Astrocyte (in vitro differentiated cells and primary cell): ENCODE results near the gene AP3M1. TPM values are rescaled to one million over a fixed set of nuclear protein-coding genes. Genes with fewer than 3 reads are reported as not detected.

Experiments
- DNase-seq: peaks from one replicate; pipeline ENCODE4 v3.0.0-alpha.2; 2010; ENCODE audit warnings: low read depth
- FAIRE-seq: peaks from 2 replicates; lab custom pipeline; 2011; peaks lifted over from hg19 to GRCh38; lab: Jason Lieb, UNC
- H2AFZ ChIP-seq: 2 replicates; pipeline ENCODE4 v1.6.0; 2012; ENCODE audit warnings: low read depth, low read length, inconsistent platforms
- H3K27ac ChIP-seq: 2 replicates; pipeline ENCODE4 v1.5.1; 2011; ENCODE audit warnings: low read depth, low read length, inconsistent platforms
- H3K27me3 ChIP-seq: 2 replicates; pipeline ENCODE4 v1.6.0; 2011; ENCODE audit warnings: low read length, inconsistent platforms; ENCODE audit not compliant: insufficient read depth
- H3K36me3 ChIP-seq: 2 replicates; pipeline ENCODE4 v1.5.1; 2011; ENCODE audit warnings: low read length, inconsistent platforms; ENCODE audit not compliant: insufficient read depth
- H3K4me1 ChIP-seq: 2 replicates; pipeline ENCODE4 v1.5.1; 2011; ENCODE audit warnings: low read length, inconsistent platforms; ENCODE audit not compliant: insufficient read depth
- H3K4me2 ChIP-seq: 2 replicates; pipeline ENCODE4 v1.6.0; 2012; ENCODE audit warnings: low read length, inconsistent platforms
- H3K4me3 ChIP-seq: 2 replicates; pipeline ENCODE4 v1.5.1; 2011; ENCODE audit warnings: low read depth, mild to moderate bottlenecking, low read length, inconsistent platforms; ENCODE audit not compliant: insufficient read depth
- H3K79me2 ChIP-seq: 2 replicates; pipeline ENCODE4 v1.6.0; 2012; ENCODE audit warnings: mild to moderate bottlenecking, low read length, inconsistent platforms; ENCODE audit not compliant: insufficient read depth
- H3K9ac ChIP-seq: 2 replicates; pipeline ENCODE4 v1.6.0; 2012; ENCODE audit warnings: mild to moderate bottlenecking, low read length, inconsistent platforms
- H3K9me3 ChIP-seq: 2 replicates; pipeline ENCODE4 v1.5.1; 2012; ENCODE audit warnings: low read depth, mild to moderate bottlenecking, low read length, inconsistent platforms; ENCODE audit not compliant: insufficient read depth
- H4K20me1 ChIP-seq: 2 replicates; pipeline ENCODE4 v1.6.0; 2012; ENCODE audit warnings: low read length, inconsistent platforms; ENCODE audit not compliant: insufficient read depth
- H3K27ac Mint-ChIP-seq: one replicate; pipeline ENCODE4 v1.8.0; 2021; ENCODE audit warnings: mild to moderate bottlenecking, mixed read lengths; ENCODE audit not compliant: unreplicated experiment
- H3K27me3 Mint-ChIP-seq: one replicate; pipeline ENCODE4 v1.8.0; 2021; ENCODE audit warnings: low read depth, mixed read lengths; ENCODE audit not compliant: unreplicated experiment
- H3K36me3 Mint-ChIP-seq: one replicate; pipeline ENCODE4 v1.8.0; 2021; ENCODE audit warnings: low read depth, mixed read lengths; ENCODE audit not compliant: unreplicated experiment
- H3K4me1 Mint-ChIP-seq: one replicate; pipeline ENCODE4 v1.8.0; 2021; ENCODE audit warnings: low read depth, mixed read lengths; ENCODE audit not compliant: unreplicated experiment
- H3K4me3 Mint-ChIP-seq: one replicate; pipeline ENCODE4 v1.8.0; 2021; ENCODE audit warnings: mild to moderate bottlenecking, moderate library complexity, mixed read lengths; ENCODE audit not compliant: unreplicated experiment
- H3K9me3 Mint-ChIP-seq: one replicate; pipeline ENCODE4 v1.8.0; 2021; ENCODE audit warnings: mild to moderate bottlenecking, mixed read lengths; ENCODE audit not compliant: unreplicated experiment
- EZH2 ChIP-seq: IDR thresholded peaks from 2 replicates; pipeline ENCODE4 v1.6.1; 2012; ENCODE audit warnings: mild to moderate bottlenecking, low read length, inconsistent platforms; ENCODE audit not compliant: insufficient read depth
- total RNA-seq: library from RNA; stranded (reverse); gene quantifications from 2 replicates; pipeline ENCODE4 v1.2.1, GENCODE V29; 2021
- TF ChIP-seq, protein P1 (sequence below): IDR thresholded peaks from 2 replicates; pipeline ENCODE4 v1.5.1; 2011; ENCODE audit warnings: low read depth, mild to moderate bottlenecking, inconsistent platforms, low read length, moderate library complexity; ENCODE audit not compliant: insufficient read depth

The AP3M1 gene
- total RNA-seq, 1 donor from 2014 or later, result 50.0 TPM

DNA sequence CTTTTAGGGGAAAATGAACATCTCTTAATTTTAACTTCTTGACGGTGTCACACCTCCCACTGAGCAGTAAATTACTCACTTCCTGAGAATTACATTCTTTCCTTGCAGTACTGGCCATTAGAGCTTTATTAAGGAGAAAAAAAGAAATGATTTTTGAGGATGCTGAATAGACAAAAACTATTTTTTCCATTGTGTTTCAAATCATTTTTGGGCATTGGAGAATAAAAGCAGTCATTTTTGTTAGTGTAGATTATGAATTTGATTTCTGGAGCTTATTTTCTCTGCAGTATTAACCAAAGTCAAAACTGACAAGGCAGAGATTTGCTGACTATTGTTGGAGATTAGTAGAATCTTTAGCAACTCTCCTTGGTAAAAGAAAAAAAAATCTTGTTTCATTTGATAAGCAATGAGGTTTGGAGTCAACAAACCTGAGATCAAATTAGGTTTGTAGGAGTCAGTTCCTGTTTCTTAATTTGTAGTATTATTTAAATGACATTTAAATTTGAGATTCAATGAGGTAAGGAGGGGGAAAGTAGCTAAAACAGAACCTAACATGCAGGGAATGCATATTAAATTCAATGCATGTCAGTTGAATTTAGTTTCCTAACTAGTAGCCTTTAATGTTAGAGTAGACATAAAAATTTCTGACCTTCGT is 70.6 kb downstream of the AP3M1 start:
- H3K9me3 ChIP-seq, result no peaks in the 10 kb centered on the region
- H3K36me3 ChIP-seq, result peaks cover 42% of the 10 kb centered on the region
- H3K27me3 ChIP-seq, result no peaks in the 10 kb centered on the region
- H3K79me2 ChIP-seq, result peaks cover 62% of the 10 kb centered on the region
- TF ChIP-seq, protein P1, sequence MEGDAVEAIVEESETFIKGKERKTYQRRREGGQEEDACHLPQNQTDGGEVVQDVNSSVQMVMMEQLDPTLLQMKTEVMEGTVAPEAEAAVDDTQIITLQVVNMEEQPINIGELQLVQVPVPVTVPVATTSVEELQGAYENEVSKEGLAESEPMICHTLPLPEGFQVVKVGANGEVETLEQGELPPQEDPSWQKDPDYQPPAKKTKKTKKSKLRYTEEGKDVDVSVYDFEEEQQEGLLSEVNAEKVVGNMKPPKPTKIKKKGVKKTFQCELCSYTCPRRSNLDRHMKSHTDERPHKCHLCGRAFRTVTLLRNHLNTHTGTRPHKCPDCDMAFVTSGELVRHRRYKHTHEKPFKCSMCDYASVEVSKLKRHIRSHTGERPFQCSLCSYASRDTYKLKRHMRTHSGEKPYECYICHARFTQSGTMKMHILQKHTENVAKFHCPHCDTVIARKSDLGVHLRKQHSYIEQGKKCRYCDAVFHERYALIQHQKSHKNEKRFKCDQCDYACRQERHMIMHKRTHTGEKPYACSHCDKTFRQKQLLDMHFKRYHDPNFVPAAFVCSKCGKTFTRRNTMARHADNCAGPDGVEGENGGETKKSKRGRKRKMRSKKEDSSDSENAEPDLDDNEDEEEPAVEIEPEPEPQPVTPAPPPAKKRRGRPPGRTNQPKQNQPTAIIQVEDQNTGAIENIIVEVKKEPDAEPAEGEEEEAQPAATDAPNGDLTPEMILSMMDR, result no peak
- TF ChIP-seq EZH2, result no peak
- H3K27ac ChIP-seq, result peak overlapping the region; percentile 68
- peak overlapping the region; percentile 70 for H3K4me2 ChIP-seq
- H3K27me3 Mint-ChIP-seq, result no peaks in the 10 kb centered on the region
- DNase-seq (peak; percentile 55), FAIRE-seq (no peak)
- peak overlapping the region; percentile 87 for H3K27ac Mint-ChIP-seq
- peaks cover 50% of the 10 kb centered on the region for H3K4me1 ChIP-seq
- H3K9me3 Mint-ChIP-seq, result no peaks in the 10 kb centered on the region
- peaks cover 61% of the 10 kb centered on the region for H4K20me1 ChIP-seq
- no peak overlapping the region for H2AFZ ChIP-seq
- peak overlapping the region; percentile 34 for H3K4me3 Mint-ChIP-seq
- peak overlapping the region; percentile 31 for H3K9ac ChIP-seq
- peaks cover 8% of the 10 kb centered on the region for H3K36me3 Mint-ChIP-seq
- H3K4me1 Mint-ChIP-seq, result peaks cover 58% of the 10 kb centered on the region
- peak overlapping the region; percentile 13 for H3K4me3 ChIP-seq

DNA sequence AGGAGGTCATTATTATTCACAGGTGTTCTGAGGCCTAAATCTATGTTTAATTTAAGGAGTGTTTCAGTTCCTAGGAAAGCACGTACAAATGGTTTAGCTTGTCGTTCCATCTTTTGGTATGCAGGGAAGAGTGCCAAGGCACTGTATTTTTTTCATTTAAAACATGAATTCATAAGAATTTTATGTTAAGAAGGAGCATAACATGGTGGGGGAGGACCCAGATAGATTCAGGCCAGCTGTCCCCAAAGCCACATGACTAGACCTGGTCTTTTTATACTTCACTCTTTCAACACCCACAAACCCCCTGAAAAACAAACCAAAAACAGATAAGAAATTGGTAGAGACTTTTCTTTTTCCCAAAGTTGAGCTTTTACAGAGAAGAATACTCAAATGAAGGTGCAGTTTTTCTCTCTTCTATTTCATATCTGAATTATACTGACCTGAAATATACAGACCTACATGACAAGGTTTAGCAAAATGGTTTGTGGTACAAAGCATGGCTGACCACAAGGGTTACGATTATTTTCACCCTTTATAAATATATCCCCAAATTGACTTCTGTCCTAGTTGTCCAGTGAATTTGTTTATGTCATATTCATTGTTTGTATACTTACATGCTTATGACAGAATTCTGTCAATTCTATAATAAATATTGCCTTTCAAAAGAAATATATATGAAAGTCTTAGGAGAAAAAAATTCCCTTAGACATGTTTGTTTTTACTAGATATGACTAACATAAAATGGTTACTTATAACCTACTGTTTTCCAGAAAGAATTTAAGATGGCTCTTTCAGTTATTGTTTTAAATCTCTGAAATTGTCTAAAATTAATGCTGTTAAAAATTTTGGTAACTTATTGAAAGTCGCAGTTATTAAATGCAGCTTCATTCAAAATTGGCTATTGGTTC is 71.3 kb downstream of the AP3M1 start:
- no peak overlapping the region for H2AFZ ChIP-seq
- H3K27ac Mint-ChIP-seq, result peak overlapping the region; percentile 87
- peak overlapping the region; percentile 66 for H3K4me3 Mint-ChIP-seq
- H3K36me3 Mint-ChIP-seq, result peaks cover 11% of the 10 kb centered on the region
- peaks cover 46% of the 10 kb centered on the region for H3K36me3 ChIP-seq
- H3K4me2 ChIP-seq, result peak overlapping the region; percentile 70
- peaks cover 67% of the 10 kb centered on the region for H3K79me2 ChIP-seq
- peak overlapping the region; percentile 31 for H3K9ac ChIP-seq
- H3K27me3 Mint-ChIP-seq, result no peaks in the 10 kb centered on the region
- H3K27me3 ChIP-seq, result no peaks in the 10 kb centered on the region
- H3K4me3 ChIP-seq, result peak overlapping the region; percentile 13
- H4K20me1 ChIP-seq, result peaks cover 66% of the 10 kb centered on the region
- DNase-seq, result no peak
- H3K4me1 ChIP-seq, result peaks cover 50% of the 10 kb centered on the region
- FAIRE-seq, result no peak
- H3K4me1 Mint-ChIP-seq, result peaks cover 58% of the 10 kb centered on the region
- H3K9me3 Mint-ChIP-seq, result no peaks in the 10 kb centered on the region
- TF ChIP-seq EZH2, result no peak
- TF ChIP-seq, protein P1, result no peak
- H3K9me3 ChIP-seq, result no peaks in the 10 kb centered on the region
- peak overlapping the region; percentile 68 for H3K27ac ChIP-seq
